HPDE6-E6E7 (cell line): ENCODE measurements around the gene LIPT2.

ENCODE experiments used
- DNase-seq: peaks from one replicate; pipeline ENCODE4 v3.0.0; 2011; ENCODE audit warnings: missing footprints; ENCODE audit errors: extremely low spot score

LIPT2 gene

DNA sequence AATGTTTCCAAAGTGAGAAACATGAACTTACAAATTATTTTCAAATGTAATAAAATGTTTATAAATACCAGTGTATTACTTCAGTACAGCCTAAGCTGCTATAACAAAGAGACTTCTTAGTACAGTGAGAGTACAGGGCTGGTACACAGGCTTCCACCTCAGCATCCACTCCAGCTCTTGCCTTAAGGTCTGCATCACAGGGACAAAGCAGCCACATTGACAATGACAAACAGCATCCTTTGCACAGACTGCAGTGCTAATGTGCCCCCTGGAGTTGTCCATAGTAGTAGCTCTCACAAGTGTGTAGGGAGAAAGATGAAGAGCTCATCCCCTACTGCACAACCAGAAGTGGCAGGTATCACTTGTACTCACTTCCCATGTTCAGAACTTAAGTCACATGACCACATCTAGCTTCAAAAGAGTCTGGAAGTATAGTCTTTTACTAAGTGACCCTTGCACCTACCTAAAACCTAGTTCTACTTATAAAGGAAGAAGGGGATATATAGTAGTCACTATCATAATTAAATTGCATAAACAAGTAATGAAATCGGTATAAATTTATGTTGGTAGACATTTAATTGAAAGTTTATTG, 10.7 kb upstream of the LIPT2 start:
- DNase-seq: no peak

DNA sequence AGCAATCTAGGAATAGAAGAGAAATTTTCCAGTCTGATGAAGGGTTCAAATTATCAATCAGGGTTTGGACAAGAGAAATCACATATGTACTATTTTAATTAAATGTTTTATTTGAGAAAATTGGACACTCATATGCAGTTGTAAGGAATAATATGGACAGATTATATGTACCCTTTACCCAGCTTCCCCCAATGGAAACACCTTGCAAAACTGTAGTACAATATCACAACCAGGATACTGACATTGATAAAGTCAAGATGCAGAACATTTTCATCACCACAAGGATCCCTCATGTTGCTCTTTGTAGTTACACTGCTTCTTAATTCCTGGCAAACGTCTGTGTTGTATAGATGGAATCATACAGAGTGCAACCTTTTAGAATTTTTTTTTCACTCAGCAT, 1.4 kb upstream of the LIPT2 start:
- no peak for DNase-seq

DNA sequence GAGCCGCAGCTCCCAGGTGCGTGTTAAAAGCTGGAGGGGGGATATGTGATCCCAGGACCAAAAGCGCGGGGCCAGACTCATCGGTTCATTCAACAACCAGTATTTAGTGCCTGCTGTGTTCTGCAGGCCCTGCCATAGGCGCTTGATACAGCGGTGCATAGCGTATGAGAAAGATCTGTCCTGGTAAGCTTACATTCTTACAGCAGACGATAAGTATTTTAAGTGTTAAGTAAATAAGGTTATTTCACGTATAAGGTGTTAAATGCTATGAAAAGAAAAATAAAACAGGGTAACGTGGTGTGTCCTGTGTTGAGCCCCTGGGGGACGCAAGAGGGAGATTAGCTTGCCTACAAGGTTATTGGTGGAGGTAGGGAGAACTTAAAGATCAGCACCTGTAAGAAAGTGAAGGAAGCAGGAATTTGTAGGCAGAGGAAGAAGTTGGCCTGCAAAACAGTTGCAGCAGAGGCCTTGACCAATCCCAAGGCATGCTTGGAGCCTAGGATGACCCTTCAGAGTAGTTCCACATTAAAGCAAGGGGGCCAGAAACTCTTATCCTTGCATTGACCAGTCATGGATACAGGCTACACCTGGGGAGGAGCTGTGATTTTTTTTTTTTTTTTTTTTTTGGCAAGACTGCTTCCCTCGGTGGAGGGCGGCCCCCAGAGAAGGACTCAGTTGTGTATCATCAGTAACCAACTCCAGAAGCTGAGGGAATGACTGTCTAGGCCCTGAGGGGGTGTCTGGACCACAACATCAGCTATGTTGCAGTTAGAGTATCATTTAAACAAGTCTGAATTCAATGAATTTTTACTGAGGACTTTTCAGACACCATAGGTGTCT, 487 bp upstream of the LIPT2 start:
- peak; percentile 66 for DNase-seq

DNA sequence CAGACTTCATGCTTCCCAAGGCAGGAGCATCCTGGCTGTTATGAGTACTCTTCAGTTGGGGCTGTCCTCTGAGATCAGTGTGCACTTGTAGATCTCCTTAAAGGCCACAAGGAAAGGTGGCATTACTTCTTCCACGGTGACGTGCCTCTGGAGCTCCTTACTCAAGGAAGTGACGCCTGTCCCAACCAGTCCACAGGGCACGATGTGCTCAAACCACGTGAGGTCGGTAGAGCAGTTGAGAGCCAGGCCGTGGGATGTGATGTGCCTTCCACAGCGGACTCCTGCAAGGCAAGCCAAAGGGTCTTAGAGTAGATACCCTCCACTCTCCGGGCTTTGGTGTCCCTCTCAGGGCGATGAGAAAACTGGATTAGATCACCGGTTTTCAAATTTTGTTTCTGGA, 1.4 kb downstream of the LIPT2 start:
- DNase-seq: no peak

DNA sequence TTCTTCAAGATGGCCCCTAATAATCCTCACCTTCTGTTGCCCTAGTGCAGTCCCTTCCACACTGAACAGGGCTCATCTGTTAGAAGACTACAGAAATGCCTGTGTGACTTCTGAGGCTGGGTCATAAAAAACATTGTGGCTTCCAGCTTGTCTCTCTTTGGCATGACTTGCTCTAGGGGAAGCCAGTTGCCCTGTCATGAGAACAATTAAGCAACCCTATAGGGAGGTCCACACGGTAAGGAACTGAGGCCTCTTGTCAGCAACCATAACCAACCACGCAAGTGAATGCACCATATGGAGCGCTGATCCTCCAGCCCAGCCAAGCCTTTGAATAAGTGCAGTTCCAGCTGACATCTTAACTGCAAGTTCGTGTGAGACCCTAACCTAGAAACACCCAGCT, 2.6 kb downstream of the LIPT2 start:
- no peak for DNase-seq

DNA sequence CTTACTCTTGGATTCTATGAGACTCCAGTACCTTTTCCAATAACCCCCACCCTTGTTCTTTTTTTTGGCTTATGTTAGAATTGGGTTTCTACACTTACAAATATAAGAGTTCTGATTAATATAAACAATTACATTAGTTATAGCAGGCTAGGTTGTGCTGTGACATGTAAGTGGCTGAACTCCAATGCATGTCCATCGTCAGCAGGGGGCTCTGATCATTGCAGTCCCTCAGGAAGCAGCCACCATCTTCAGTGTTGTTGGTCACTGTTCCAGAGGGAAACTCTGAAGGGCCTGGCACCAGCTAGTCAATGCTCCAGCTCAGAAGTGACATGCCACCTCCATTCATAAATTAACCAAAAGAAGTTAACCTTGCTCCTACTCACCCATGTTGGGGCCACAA, 5.6 kb downstream of the LIPT2 start:
- DNase-seq: no peak

DNA sequence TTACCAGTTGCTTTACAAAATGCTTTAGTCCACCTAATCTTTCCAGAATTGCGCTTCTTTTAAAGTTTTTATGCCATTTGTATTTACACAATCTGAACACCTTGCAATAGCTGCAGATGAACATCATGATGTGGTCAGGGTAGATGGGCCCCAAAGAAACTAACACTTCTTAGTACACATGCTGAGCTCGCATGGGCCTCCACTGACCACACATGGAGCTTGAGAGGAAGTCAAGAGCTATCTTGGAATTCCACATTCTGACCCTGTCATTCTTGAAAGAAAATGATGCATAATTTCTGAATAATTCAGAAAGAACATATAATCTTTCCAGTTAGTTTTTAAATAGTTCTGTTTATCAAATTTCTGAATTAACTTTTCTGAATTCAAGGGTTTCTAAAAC, 7.7 kb downstream of the LIPT2 start:
- no peak for DNase-seq

DNA sequence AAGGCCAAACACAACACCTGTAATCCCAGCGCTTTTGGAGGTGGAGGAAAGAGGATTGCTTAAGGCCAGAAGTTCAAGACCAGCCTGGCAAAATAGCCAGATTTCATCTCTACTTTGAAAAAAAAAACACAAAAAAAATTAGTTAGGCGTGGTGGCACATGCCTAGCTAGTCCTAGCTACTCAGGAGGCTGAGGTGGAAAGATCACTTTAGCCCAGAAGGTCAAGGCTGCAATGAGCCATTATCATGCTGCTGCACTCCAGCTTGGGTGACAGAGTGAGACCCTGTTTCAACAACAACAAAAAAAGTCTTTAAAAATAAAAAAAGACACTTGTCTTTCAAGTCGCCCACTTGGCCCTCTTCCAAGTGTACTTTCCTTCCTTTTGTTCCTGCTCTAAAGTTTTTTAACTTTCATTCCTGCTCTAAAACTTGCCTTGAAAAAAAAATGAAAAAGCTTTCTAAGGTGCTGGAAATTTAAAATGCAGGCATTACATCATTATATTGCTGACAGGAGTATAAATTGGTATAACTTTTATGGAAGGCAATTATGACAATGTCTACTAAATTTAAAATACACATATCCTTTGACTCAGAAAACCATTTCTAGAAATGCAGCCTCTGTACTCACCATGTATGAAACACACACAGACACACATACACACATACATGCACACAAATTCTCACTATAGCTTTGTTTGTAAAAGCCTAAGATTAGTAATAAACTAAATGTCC, 12.7 kb downstream of the LIPT2 start:
- no peak for DNase-seq

DNA sequence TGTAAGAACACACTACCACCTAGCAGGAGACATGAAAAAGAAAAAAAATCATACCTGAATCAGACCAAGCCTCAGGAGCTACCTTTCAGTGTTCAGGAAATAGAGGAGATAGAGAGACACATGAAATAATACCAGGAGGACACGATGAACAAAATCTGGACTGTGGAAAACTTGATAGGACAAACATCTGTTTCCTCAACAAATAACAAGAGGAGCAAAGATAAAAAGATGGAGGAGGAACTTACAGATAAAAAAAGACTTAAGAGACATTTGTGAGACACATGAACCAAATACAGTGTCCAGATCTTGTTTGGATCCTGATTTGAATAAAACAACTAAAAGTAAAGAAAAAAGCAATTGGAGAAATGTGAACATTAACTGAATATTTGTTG, 13.8 kb downstream of the LIPT2 start:
- DNase-seq: no peak

DNA sequence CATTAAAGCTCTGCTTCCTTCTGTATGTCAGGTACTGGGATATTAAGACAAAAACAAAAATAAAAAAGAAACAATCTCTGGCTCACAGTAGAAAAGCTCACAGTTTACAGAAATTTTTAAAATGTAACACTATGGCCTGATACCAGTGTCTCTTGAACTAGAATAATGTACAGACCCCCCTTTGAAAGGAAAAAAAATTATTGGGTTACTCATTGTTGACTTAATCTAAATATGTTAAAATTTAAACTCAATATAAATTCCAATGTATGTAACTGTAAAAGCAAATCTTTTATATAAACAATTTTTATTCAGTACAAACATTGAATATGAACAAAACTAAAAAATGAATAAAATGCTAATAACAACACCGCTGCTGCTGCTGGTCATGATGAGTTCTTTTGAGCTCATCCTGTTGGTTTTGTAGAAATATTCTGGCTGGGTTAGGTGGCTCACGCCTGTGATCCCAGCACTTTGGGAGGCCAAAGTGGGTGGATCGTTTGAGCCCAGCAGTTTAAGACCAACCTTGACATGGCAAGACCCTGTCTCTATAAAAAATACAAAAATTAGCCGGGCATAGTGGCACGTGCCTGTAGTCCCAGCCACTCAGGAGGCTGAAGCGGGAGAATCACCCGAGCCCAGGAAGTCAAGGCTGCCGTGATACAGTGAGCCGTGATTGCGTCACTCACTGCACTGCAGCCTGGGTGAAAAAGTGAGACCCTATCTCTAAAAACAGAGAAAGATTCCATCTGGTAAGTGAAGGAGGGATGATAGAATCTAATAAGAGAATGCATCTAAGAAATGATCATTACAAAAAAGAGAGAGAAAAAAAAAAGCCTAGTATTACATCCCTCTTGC, 14.4 kb downstream of the LIPT2 start:
- no peak for DNase-seq

DNA sequence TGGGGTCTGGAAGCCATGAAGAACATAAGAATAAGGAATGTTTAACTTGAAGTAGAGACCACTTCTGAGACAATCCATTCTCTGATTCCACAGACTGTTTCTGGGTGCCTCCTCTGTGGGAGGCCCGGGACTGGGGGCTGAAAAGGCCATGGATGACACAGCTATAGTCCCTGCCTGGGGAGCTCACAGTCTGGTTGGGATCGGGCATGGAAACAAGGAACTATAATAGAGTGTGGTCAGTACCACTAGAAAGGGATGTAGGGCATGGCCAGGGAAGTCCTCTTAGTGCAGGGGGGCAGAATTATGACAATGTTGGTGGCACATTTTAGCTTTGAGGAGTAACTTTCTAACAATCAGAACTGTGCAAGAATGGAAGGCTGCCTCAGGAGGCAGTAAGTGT, 17.0 kb downstream of the LIPT2 start:
- no peak for DNase-seq

DNA sequence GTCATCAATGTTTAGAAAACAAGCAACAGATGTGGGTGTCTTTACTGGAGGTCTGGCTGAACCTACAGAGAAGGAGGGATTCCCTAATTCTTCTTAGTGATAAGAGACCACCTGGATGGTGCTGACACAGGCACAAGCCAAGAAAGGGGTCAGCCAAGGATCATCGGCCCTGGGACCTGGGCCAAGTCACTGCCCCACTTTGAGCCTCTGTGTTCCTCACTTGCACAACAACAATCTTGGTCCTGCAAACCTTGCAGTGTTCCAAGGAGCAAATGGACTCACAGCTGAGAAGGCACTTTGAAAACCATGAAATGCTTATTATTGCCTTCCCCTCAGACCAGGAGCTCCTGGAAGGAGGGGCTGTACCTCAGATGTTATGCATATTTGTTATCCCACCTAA, 19.2 kb downstream of the LIPT2 start:
- no peak for DNase-seq

DNA sequence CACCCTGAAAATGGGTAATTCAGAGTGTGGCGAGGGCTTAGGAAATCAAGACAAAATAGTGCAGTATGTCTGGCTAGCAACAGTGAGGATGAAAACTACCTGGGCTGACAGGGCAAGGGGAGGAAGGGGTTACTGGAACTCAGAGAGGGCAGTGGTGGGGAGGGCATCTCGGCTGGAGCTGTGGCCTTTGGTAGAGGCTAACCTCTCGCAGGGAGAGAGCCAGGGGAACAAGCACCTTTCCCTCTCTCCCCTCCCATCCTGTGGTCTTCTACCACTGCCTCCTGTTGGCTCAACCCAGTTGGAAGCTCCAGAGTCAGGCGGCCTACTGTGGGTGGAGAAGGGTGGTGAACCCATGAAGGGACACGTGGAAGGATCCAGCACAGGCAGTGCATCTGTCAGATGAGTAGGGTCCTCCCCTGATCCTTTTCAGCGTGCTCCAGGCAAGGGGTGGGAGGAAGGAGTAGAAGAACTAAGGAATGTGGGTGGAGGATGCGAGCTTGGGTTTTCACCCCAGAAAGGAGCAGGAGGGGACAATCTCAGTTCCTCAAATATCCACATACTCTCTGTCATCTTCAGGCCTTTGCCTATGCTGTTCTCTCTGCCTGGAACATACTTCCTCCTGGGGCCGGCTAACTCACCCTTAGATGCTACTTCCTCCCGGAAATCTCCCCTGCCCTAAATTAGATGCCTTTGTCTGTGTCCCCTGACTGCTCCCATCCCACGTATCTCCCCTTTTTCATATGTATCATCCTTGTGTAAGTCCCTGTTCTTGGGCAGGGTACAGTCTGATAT, 19.9 kb downstream of the LIPT2 start:
- DNase-seq: no peak

DNA sequence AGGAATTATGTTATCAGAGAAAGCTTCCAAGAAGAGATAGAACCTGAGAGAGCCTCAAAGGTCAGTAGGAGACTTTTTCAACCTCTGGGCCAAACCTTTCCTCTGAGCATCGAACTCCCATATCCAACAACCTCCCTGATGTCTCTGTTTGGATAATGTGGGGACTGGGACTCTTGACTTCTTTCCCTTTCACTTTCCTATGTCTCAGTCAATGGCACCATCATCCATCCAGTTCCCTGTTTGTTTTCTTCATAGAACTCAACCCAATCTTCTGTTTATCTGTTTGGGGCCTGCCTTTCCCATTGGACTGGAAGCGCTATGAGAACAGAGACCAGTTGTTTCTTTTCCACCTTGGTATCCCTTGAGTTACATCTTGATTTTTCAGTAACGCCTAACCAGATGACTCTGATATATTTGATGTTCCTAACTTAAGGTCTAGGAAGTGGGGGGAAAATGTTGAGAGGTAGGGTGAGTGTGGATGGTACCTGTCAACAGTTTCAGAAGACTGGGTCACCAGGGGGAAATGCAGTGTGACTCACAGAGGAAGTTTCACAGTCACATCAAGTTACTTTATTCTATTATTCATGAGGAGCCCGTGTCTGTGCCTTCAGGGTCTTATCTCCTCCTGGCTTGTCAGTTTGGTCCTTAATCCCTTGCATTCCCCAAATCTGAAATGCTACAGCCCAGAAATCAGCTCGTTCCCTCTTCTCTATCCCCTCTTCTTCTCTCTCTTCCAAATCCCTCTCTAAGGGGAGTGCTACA, 21.7 kb downstream of the LIPT2 start:
- no peak for DNase-seq

DNA sequence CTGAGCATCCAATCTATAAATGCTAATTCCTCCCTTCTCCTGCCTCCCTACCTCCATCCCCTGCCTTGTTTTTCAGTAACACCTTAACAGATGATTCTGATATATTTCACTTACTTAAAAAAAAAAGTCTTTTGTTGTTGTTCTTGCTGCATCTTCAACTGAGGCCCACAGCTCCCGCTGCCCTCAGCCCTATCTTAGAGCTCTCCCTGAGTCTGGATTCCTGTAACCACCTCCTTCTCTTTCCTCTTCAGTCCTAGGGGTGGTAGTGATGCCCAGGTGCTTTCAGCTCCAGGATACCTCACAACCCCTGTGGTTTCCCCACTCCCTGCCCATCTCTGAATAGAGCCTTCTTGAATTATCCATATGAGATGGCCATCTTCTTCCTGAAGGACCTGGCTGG, 22.5 kb downstream of the LIPT2 start:
- no peak for DNase-seq

DNA sequence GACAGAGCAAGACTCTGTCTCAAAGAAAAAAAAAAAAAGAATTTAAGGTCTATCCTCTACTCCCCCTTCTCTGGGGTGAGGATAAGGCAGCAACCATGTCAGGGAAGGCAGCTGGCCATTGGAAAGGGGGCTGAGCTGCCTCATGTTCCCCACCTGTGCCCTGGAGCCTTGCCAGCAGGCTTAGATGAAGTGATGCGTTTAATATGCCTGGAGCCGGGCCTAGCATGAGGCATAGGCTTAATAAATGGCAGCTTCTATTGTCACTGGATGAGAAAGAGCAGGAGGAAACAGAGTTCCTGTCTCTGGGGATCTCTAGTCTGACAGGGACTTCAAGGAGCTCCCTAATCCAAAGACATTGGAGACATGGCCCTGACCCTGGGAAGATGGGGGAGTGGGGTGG, 23.0 kb downstream of the LIPT2 start:
- DNase-seq: no peak

DNA sequence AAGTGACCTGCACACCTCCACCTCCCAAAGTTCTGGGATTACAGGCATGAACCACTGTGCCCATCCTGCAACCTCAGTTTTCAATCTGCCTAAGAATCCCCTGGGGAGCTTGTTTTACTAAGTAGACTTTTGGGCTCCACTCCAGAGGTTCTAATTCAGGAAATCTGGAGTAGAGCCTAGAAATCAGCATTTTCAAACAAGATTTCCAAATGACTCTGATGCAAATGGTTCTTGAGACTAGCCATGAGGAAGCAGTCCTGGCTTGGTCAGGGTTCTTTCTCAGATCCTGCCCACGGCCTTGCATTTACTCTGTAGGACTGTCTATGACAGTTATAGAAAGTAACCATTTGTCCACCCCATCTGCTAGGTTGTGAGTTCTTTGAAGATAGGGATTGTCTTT, 24.6 kb downstream of the LIPT2 start:
- DNase-seq: no peak

DNA sequence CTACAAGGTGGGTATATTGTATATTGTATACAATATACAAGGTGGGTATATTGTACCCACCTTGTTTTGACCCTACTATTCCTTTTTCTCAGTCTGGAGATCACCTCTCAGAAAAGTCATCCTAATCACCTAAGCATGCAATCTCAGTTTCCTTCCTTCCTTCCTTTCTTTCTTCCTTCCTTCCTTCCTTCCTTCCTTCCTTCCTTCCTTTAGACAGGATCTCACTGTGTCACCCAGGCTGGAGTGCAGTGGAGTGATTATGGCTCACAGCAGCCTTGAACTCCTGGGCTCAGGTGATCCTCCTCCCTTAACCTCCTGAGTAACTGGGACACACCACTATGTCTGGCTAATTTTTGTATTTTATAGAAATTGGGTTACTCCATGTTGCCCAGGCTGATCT, 25.0 kb downstream of the LIPT2 start:
- DNase-seq: no peak

DNA sequence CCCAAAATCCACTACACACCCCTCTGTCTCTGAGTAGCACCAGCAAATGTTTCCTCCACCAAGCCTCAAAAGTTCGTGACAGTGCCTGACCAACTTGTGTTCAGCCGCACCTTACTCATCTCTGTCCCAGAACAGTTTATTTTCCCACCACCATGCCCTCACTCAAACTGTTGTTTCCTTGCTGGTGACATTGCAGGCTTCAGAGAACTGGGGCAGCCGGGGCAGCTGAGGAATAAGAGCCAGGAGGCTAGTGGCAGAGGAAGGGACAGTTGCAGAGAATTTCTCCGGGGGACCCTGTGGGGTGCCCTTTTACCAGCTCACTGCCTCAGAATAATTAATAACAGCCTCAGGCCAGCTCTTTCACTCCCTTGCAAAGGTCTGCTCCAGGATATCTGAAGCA, 25.5 kb downstream of the LIPT2 start:
- DNase-seq: no peak
